Measurements from ENCODE around the gene SMIM32. TPM values are rescaled to one million over a fixed set of nuclear protein-coding genes. Genes with fewer than 3 reads are reported as not detected.

SMIM32 gene
- total RNA-seq, 4 donors from 2014 or later, result 6.4 to 21.6 (median 13.5) TPM

GRCh38 chr5:136228136-136228757 is 35.3 kb upstream of the SMIM32 start:
- 59 to 64% methylated on average over 7 of the region's 7 CpGs for WGBS, 2 donors (ENCODE audit: low coverage in 1 of 2)
- no peaks in the 10 kb centered on the region for H3K9me3 ChIP-seq
- no peak for TF ChIP-seq POLR2A (IDR thresholded peaks at IDR 0.05)
- TF ChIP-seq EP300 (IDR thresholded peaks at IDR 0.05; ENCODE audit: low read depth), result no peak
- TF ChIP-seq POLR2AphosphoS5 (IDR thresholded peaks at IDR 0.05), result no peak
- no peak for TF ChIP-seq CTCF (IDR thresholded peaks at IDR 0.05)
- no peaks in the 10 kb centered on the region for H3K4me1 ChIP-seq
- no peak overlapping the region for H3K27ac ChIP-seq
- no peaks in the 10 kb centered on the region for H3K27me3 ChIP-seq
- in situ Hi-C loops (cut with MboI; ENCODE audit: low pct_ligation_motif_present in 1 of 4, low pct_unique_long_range_greater_than_20kb in 1 of 4, low sequenced_read_pairs in 3 of 4), result no loop called here
- H3K4me3 ChIP-seq, result no peak overlapping the region
- intact Hi-C loops (cut with DNase I; ENCODE audit: low total_unique reads), result no loop called here
- no peaks in the 10 kb centered on the region for H3K36me3 ChIP-seq
- no peak for DNase-seq

GRCh38 chr5:136226401-136226800 is 33.4 kb upstream of the SMIM32 start:
- H3K4me3 ChIP-seq, result no peak overlapping the region
- H3K36me3 ChIP-seq, result no peaks in the 10 kb centered on the region
- DNase-seq, result no peak
- H3K9me3 ChIP-seq, result no peaks in the 10 kb centered on the region
- no peaks in the 10 kb centered on the region for H3K4me1 ChIP-seq
- in situ Hi-C loops (cut with MboI; ENCODE audit: low pct_ligation_motif_present in 1 of 4, low pct_unique_long_range_greater_than_20kb in 1 of 4, low sequenced_read_pairs in 3 of 4) (no loop called here), intact Hi-C loops (cut with DNase I; ENCODE audit: low total_unique reads) (no loop called here)
- TF ChIP-seq POLR2A (IDR thresholded peaks at IDR 0.05), result no peak
- TF ChIP-seq POLR2AphosphoS5 (IDR thresholded peaks at IDR 0.05), result no peak
- TF ChIP-seq CTCF (IDR thresholded peaks at IDR 0.05), result no peak
- no peak for TF ChIP-seq EP300 (IDR thresholded peaks at IDR 0.05; ENCODE audit: low read depth)
- no peak overlapping the region for H3K27ac ChIP-seq
- 50 to 63% methylated on average over 2 of the region's 2 CpGs for WGBS, 2 donors (ENCODE audit: low coverage in 1 of 2)
- no peaks in the 10 kb centered on the region for H3K27me3 ChIP-seq

- Histone ChIP-seq H3K36me3 (no peaks in the 10 kb centered on the region), H3K9me3 (no peaks in the 10 kb centered on the region), H3K4me1 (no peaks in the 10 kb centered on the region), H3K27me3 (no peaks in the 10 kb centered on the region), H3K27ac (no peak overlapping the region), H3K4me3 (no peak overlapping the region)
- in situ Hi-C loops (cut with MboI; ENCODE audit: low pct_ligation_motif_present in 1 of 4, low pct_unique_long_range_greater_than_20kb in 1 of 4, low sequenced_read_pairs in 3 of 4), result no loop called here
- DNase-seq, result no peak
- intact Hi-C loops (cut with DNase I; ENCODE audit: low total_unique reads), result no loop called here
- TF ChIP-seq POLR2AphosphoS5 (IDR thresholded peaks at IDR 0.05) (no peak), POLR2A (IDR thresholded peaks at IDR 0.05) (no peak), CTCF (IDR thresholded peaks at IDR 0.05) (no peak)
- whole genome bisulfite sequencing, 2 donors (ENCODE audit: low coverage in 1 of 2), result 32% methylated on average over 2 of the region's 2 CpGs; no CpG with 5 or more reads in 1 of the 2 donors
Measured at GRCh38 chr5:136225796-136226195, 32.8 kb upstream of the SMIM32 start.

- H3K36me3 ChIP-seq, result no peaks in the 10 kb centered on the region
- TF ChIP-seq EP300 (IDR thresholded peaks at IDR 0.05; ENCODE audit: low read depth), result no peak
- TF ChIP-seq POLR2A (IDR thresholded peaks at IDR 0.05), result no peak
- no peak for TF ChIP-seq CTCF (IDR thresholded peaks at IDR 0.05)
- TF ChIP-seq POLR2AphosphoS5 (IDR thresholded peaks at IDR 0.05), result no peak
- no peaks in the 10 kb centered on the region for H3K4me1 ChIP-seq
- no peak overlapping the region for H3K27ac ChIP-seq
- H3K9me3 ChIP-seq, result peaks cover 6 to 7% of the 10 kb centered on the region in 2 donors
- H3K27me3 ChIP-seq, result no peaks in the 10 kb centered on the region
- WGBS, 2 donors (ENCODE audit: low coverage in 1 of 2), result 55% methylated on average over 4 of the region's 4 CpGs; no CpG with 5 or more reads in 1 of the 2 donors
- H3K4me3 ChIP-seq, result no peak overlapping the region
- intact Hi-C loops (cut with DNase I; ENCODE audit: low total_unique reads) (no loop called here), in situ Hi-C loops (cut with MboI; ENCODE audit: low pct_ligation_motif_present in 1 of 4, low pct_unique_long_range_greater_than_20kb in 1 of 4, low sequenced_read_pairs in 3 of 4) (loop anchor here in 1 of 4 donors (25.0 kb wide), 1 partner anchor 660 kb away; no protein-coding TSS in a partner anchor)
- no peak for DNase-seq
Measured at GRCh38 chr5:136222580-136223235, 29.7 kb upstream of the SMIM32 start.
